Muscle layer of duodenum (tissue), 2 donors: Measurements from ENCODE around the gene RGL1.

Source experiments
- H3K27ac ChIP-seq: one replicate; pipeline ENCODE4 v1.7.0; 2013; ENCODE audit warnings: mild to moderate bottlenecking, low read length
- H3K27me3 ChIP-seq: one replicate; pipeline ENCODE4 v1.7.0; 2013; ENCODE audit warnings: low read depth, mild to moderate bottlenecking, control low read depth, low read length
- H3K36me3 ChIP-seq, 2 donors: one replicate each; pipeline ENCODE4 v1.7.0; 2013; ENCODE audit warnings: low read length in 2 of 2, control low read depth in 1 of 2, mild to moderate bottlenecking in 1 of 2; ENCODE audit not compliant: insufficient read depth in 2 of 2, control insufficient read depth in 1 of 2
- H3K4me1 ChIP-seq, 2 donors: one replicate each; pipeline ENCODE4 v1.7.0; 2013; ENCODE audit warnings: low read length in 2 of 2, mild to moderate bottlenecking in 2 of 2, control low read depth in 1 of 2, moderate library complexity in 1 of 2; ENCODE audit not compliant: insufficient read depth in 2 of 2, control insufficient read depth in 1 of 2
- H3K4me3 ChIP-seq, 2 donors: one replicate each; pipeline ENCODE4 v1.7.0; 2013; ENCODE audit warnings: low read length in 2 of 2, low read depth in 1 of 2, mild to moderate bottlenecking in 1 of 2
- H3K9me3 ChIP-seq, 2 donors: one replicate each; pipeline ENCODE4 v1.7.0; 2013; ENCODE audit warnings: low read length in 2 of 2, control low read depth in 1 of 2, mild to moderate bottlenecking in 1 of 2; ENCODE audit not compliant: control insufficient read depth in 1 of 2
- donor health status: healthy.

Gene RGL1

DNA sequence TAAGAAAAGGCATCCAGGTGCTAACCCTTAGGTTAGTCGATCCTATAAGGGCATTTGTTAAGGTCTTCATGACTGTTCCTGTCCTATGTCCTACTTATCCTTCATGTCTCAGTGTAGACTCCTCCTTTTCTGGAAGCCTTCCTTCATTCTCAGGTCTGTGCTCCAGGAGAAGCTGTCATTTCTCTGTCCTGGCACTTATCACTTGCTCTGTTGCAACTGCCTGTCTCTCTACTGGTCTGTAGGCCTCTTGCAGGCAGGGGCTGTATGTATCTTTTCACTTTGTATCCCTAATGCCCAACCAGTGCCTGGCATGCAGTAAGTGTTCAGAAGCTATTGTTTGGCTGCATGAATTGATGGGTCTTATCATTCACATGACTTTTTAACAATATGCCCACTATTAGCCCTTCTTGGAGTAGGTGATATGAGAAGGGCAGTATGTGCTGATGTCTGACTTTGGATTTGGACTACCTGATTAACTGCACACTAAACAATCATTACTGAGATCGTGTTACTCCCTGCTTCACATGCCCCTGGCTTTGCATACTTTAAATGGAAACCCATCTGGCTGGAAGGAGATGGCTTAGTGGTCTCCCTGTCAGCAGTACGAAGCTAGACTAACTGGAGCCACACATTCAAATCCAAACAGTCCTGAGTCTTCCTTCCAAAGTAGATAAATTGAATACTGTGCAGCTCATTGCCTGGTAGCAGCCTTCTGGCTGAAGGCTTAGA lies 88.8 kb downstream of the RGL1 start:
- Histone ChIP-seq H3K4me1 (peaks cover 0 to 1% of the 10 kb centered on the region in 2 donors), H3K27ac (no peak overlapping the region), H3K36me3 (peaks cover 7 to 31% of the 10 kb centered on the region in 2 donors)

DNA sequence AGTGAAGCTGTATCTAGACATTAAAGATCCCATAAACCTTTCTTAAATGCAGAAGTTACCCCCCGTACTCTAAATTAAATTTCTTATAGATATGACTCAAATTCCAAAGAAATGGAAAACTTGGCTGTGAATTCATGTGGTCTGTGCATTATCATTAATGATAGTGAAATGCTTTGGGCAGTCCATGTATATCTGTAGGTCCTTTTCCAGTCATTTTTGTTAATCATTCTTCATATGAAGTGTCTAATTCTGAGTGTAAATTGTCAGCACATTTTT lies 89.3 kb downstream of the RGL1 start:
- Histone ChIP-seq H3K4me3 (no peak overlapping the region), H3K27ac (no peak overlapping the region), H3K36me3 (peaks cover 7 to 28% of the 10 kb centered on the region in 2 donors), H3K4me1 (no peaks in the 10 kb centered on the region), H3K9me3 (no peaks in the 10 kb centered on the region), H3K27me3 (no peaks in the 10 kb centered on the region)

More for the DNA sequence above, 88.8 kb downstream of the RGL1 start:
- Histone ChIP-seq H3K9me3 (no peaks in the 10 kb centered on the region), H3K27me3 (no peaks in the 10 kb centered on the region), H3K4me3 (no peak overlapping the region)

DNA sequence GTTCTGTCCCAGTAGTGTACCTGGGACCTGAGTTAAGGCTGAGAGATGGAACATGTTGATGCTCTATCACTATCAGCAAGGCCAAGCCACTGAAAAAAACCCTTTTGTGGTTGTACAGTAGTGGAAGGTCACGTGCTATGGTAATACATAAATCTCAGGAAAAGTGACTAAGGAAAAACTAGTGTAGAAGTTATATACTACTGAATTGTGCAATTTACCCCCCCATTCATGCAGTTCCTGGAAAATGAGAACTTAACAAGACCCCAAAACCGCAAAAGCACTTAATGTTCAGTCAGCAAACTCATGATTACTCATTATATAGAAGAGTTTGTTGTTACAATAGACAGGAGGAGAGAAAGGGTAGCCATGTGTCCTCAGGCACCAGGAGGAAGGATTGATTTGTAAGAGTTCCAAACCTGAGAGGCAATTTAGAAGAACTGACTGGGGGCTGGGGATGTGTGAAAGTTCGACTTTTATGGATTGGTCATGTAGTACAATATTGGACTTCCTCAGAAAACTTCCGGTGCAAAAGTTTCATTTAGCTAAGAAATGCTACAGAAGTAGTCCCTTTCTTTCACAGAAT lies 91.6 kb downstream of the RGL1 start:
- Histone ChIP-seq H3K4me3 (no peak overlapping the region), H3K4me1 (no peaks in the 10 kb centered on the region), H3K9me3 (no peaks in the 10 kb centered on the region), H3K36me3 (peaks cover 4 to 28% of the 10 kb centered on the region in 2 donors), H3K27me3 (no peaks in the 10 kb centered on the region), H3K27ac (no peak overlapping the region)

DNA sequence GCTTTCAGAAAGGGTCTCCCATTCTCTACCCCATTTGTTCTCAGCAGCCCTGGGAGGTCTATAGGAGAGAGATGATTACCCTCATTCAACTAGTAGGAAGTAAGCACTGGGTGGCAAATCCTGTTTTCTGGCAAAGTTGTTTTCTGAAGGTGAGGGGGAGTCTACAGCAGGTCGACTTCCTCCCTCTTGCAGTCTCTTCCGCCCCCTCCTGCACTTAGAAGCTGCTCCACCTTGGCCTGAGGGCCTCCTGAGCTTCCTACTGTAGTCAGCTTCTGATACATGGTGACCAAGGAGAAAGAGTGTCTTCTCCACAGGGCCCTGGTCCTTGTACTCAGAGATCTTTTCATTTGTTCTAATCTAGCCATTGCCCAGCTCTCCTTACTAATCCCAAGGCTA lies 93.1 kb downstream of the RGL1 start:
- peaks cover under 1 to 23% of the 10 kb centered on the region in 2 donors for H3K36me3 ChIP-seq
- no peaks in the 10 kb centered on the region for H3K4me1 ChIP-seq
- H3K4me3 ChIP-seq = no peak overlapping the region
- H3K27ac ChIP-seq = no peak overlapping the region
- H3K27me3 ChIP-seq = no peaks in the 10 kb centered on the region
- H3K9me3 ChIP-seq = no peaks in the 10 kb centered on the region

DNA sequence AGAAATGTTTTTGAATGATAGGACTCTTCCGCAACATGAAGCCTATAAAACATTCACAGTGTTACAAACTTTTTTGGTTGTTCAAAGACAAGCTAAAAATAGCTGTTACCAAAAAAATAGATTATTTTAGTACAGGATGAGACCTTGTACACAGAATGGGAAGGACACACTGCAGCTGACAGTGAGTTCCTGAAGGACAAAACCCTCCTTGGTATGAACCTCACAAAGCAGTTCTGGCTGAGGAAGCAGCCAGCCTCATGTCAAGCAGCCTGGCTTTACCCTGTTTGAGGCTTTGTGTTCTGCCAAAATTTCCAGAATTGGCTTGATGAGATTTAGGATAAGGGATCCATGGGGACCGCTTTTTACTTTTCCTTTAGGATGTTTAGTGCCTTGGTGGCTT lies 93.7 kb downstream of the RGL1 start:
- Histone ChIP-seq H3K27ac (no peak overlapping the region), H3K9me3 (no peaks in the 10 kb centered on the region), H3K27me3 (no peaks in the 10 kb centered on the region), H3K4me1 (no peaks in the 10 kb centered on the region), H3K36me3 (peaks cover 3 to 23% of the 10 kb centered on the region in 2 donors), H3K4me3 (no peak overlapping the region)

DNA sequence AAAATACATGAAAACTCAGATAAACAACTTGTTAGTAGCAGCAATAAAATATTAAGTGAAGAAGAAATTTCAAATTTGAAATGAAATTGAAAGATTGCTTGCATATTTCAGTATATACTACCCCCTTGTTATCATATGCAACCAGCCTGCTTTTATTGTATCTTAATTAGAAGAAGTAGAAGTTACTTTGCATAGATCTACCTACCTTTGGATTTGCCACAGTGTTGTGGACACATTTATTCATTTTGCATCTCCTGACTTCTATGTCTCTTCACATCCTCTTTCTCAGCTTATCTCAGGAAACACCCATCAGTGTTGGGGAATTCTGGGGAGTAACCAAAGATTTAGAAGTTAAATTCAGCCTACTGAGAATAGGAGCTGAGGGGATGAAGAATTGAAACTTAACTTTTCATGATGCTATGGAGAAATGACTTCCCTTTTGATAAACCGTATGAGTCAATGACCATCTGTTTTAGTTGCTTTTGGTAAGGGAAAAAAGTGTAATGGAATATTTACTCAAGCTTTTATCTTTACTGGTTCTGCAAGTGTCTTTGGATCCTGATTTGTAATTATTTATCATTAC lies 96.9 kb downstream of the RGL1 start:
- H3K9me3 ChIP-seq = no peaks in the 10 kb centered on the region
- H3K4me1 ChIP-seq = no peaks in the 10 kb centered on the region
- H3K4me3 ChIP-seq = no peak overlapping the region
- H3K27ac ChIP-seq = no peak overlapping the region
- peaks cover 14 to 16% of the 10 kb centered on the region in 2 donors for H3K36me3 ChIP-seq
- H3K27me3 ChIP-seq = no peaks in the 10 kb centered on the region

DNA sequence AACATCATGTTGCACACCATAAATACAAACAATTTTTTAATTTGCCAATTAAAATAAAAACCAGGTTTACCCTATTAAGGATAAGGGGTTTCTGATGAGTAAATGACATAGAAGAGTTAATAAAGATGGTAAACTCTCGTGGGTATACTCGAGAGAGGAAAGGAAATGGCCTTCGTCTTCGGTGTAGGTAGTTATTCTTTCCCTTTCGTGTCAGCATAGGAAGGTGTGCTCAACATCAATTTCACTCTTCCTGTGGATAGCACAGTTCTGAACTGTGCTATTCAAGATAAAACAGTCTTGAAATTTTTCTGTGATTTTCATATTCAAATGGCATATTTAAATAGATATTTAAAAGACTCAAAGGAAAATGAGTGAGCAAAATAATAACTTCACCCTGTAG lies 98.2 kb downstream of the RGL1 start:
- Histone ChIP-seq H3K9me3 (no peaks in the 10 kb centered on the region), H3K27ac (no peak overlapping the region), H3K27me3 (no peaks in the 10 kb centered on the region), H3K4me1 (no peaks in the 10 kb centered on the region), H3K36me3 (peaks cover 20 to 27% of the 10 kb centered on the region in 2 donors), H3K4me3 (no peak overlapping the region)

DNA sequence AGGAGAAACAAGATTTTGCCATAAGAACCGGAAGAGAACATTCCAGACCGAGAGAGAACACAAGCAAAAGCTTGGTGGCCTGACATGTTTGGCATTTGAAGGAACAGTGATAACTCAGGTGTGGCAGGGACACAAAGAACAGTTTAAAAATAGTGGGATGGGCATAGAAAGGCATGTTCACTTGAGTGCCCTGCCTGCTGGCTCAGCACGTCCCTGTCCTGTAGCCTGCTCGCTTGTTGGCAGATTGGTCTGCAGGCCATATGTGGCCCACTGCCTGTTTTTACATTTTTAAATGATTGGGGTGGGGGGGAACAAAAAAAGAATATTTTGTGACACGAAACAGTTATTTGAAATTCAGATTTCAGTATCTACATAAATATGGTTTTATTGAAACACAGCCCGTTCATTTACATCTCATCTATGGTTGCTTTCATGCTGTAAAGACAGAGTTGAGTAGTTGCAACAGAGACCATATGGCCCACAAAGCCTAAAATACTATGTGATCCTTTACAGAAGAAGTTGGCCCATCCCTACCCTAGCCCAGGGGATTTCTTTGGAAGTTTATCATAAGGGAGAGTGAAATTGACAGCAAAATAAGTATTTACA lies 100.7 kb downstream of the RGL1 start:
- no peak overlapping the region for H3K27ac ChIP-seq
- H3K27me3 ChIP-seq = no peaks in the 10 kb centered on the region
- no peaks in the 10 kb centered on the region for H3K9me3 ChIP-seq
- no peak overlapping the region for H3K4me3 ChIP-seq
- H3K4me1 ChIP-seq = no peaks in the 10 kb centered on the region
- peaks cover 24 to 49% of the 10 kb centered on the region in 2 donors for H3K36me3 ChIP-seq

DNA sequence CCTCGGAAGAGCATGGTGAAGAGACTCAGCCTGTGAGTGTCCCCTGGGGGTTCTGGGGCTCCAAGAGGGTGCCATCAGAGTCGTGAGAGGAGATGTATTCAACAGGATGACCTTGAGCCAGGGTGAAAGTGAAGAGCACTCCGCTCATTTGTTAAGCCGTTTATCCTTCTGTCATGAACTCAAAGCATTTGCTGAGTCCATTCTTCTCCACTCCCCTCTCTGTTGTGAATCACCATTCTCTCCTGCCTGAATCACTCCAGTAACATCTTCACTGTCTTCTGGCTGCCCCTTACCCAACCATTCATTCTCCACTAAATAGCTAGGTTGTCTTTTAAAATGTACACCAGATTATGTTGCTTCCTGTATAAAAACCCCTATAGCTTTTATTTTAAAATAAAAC lies 102.2 kb downstream of the RGL1 start:
- Histone ChIP-seq H3K4me1 (no peaks in the 10 kb centered on the region), H3K4me3 (no peak overlapping the region), H3K27ac (no peak overlapping the region), H3K36me3 (peaks cover 25 to 51% of the 10 kb centered on the region in 2 donors), H3K9me3 (no peaks in the 10 kb centered on the region), H3K27me3 (no peaks in the 10 kb centered on the region)

DNA sequence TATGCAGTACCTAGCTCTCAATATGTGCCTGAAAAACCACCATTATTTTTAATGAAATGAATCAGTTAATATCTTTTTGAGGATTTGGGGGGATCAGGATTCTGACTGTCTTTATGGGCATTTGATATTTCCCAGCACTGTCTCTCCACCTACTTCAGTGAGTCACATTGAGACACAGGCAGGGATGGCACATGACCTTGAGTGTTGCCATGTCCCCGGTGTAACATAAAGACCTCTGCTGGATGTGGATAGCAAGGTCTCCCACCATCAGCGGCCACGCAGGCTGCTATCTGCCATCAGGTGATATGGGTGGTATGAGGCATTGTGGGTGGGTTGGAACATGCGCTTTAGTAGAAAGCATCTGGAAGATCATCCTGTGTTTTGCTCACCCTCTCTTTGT lies 103.2 kb downstream of the RGL1 start:
- H3K36me3 ChIP-seq = peaks cover 32 to 59% of the 10 kb centered on the region in 2 donors
- no peak overlapping the region for H3K27ac ChIP-seq
- no peak overlapping the region for H3K4me3 ChIP-seq
- H3K9me3 ChIP-seq = no peaks in the 10 kb centered on the region
- no peaks in the 10 kb centered on the region for H3K27me3 ChIP-seq
- no peaks in the 10 kb centered on the region for H3K4me1 ChIP-seq

DNA sequence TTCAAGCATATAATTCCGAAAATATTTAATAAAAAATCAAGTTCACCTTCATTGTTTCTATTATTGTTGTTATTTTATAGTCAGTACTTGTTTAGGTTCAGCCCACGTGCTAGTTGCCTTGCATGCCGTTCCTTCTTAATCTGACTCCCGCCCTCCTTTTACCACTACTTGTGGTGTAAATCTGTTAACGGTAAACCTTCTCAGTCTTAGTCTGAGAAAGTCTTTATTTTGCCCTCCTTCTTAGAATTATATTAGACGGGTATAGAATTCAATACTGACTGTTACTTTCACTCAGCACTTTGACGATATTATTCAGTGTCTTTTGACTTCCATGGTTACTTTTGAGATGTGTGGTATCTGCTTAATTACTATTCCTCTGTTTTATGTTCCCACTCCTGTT lies 104.8 kb downstream of the RGL1 start:
- no peak overlapping the region for H3K27ac ChIP-seq
- no peak overlapping the region for H3K4me3 ChIP-seq
- no peaks in the 10 kb centered on the region for H3K9me3 ChIP-seq
- peaks cover 0 to 7% of the 10 kb centered on the region in 2 donors for H3K4me1 ChIP-seq
- peaks cover 36 to 61% of the 10 kb centered on the region in 2 donors for H3K36me3 ChIP-seq
- no peaks in the 10 kb centered on the region for H3K27me3 ChIP-seq
